Ascending aorta (tissue), 2 donors: ENCODE measurements around the gene CAPN15. TPM values are rescaled to one million over a fixed set of nuclear protein-coding genes. Genes with fewer than 3 reads are reported as not detected.
"Not testable (repeated sequence)": the region's sequence is repeated elsewhere in the genome, so short reads cannot be mapped to it uniquely, and the experiment has no call there.

Experiments
- DNase-seq, 2 donors: peaks; one replicate each; pipeline ENCODE4 v3.0.0-alpha.2; 2019; ENCODE audit warnings: low spot score in 2 of 2
- H3K27ac ChIP-seq, 2 donors: fragments of 200-600 bp; sonication (generic); one replicate each; pipeline ENCODE4 v1.5.1; 2016 to 2017; ENCODE audit warnings: mild to moderate bottlenecking in 1 of 2
- H3K27me3 ChIP-seq: fragments of 200-600 bp; sonication (generic); one replicate; pipeline ENCODE4 v1.5.1; 2017
- H3K36me3 ChIP-seq, 2 donors: fragments of 200-600 bp; sonication (generic); one replicate each; pipeline ENCODE4 v1.5.1; 2016
- H3K4me1 ChIP-seq, 2 donors: fragments of 200-600 bp; sonication (generic); one replicate each; pipeline ENCODE4 v1.5.1; 2016 to 2017; ENCODE audit warnings: mild to moderate bottlenecking in 1 of 2
- H3K4me3 ChIP-seq, 2 donors: fragments of 200-600 bp; sonication (generic); one replicate each; pipeline ENCODE4 v1.5.1; 2016 to 2017; ENCODE audit warnings: mild to moderate bottlenecking in 1 of 2
- H3K9me3 ChIP-seq, 2 donors: fragments of 200-600 bp; sonication (generic); one replicate each; pipeline ENCODE4 v1.5.1; 2016
- CTCF ChIP-seq, 3 experiments: fragments of 200-600 bp in 2 of 3; fragments of 450-650 bp in 1 of 3; sonication (generic) in 2 of 3; IDR thresholded peaks; one replicate each; pipeline ENCODE4 v1.5.1; 2016 to 2019; ENCODE audit warnings: antibody characterized with exemption in 3 of 3, mild to moderate bottlenecking in 1 of 3, moderate library complexity in 1 of 3
- intact Hi-C: fragments of 100-400 bp; cut with DNase I; formaldehyde crosslinking; loops from one replicate; pipeline ENCODE4 v1.15.1; 2023
- total RNA-seq: library from RNA; depleted of rRNA; stranded (reverse); fragments of >200 nt; gene quantifications from one replicate; pipeline ENCODE4 v1.1.0, GENCODE V29; 2016

Gene CAPN15
- total RNA-seq, 1 donor from 2014 or later, result 249 TPM

GRCh38 chr16:593406-593805, 65.9 kb downstream of the CAPN15 start:
- Histone ChIP-seq H3K9me3 (no peaks in the 10 kb centered on the region), H3K27ac (no peak overlapping the region), H3K4me3 (no peak overlapping the region), H3K27me3 (no peaks in the 10 kb centered on the region), H3K36me3 (peaks cover 5 to 16% of the 10 kb centered on the region in 2 donors), H3K4me1 (peaks cover 1 to 19% of the 10 kb centered on the region in 2 donors)
- DNase-seq, result no peak
- no peak for TF ChIP-seq CTCF (IDR thresholded peaks at IDR 0.05)
- intact Hi-C loops, result no loop called here

GRCh38 chr16:593807-594206, 66.3 kb downstream of the CAPN15 start:
- peaks cover 5 to 16% of the 10 kb centered on the region in 2 donors for H3K36me3 ChIP-seq
- no peak overlapping the region for H3K27ac ChIP-seq
- DNase-seq, result no peak
- no peaks in the 10 kb centered on the region for H3K27me3 ChIP-seq
- H3K4me1 ChIP-seq, result peaks cover 0 to 19% of the 10 kb centered on the region in 2 donors
- H3K9me3 ChIP-seq, result no peaks in the 10 kb centered on the region
- TF ChIP-seq CTCF (IDR thresholded peaks at IDR 0.05), result no peak
- H3K4me3 ChIP-seq, result no peak overlapping the region
- intact Hi-C loops, result no loop called here

GRCh38 chr16:595094-595528, 67.6 kb downstream of the CAPN15 start:
- no peak for DNase-seq
- no peak overlapping the region for H3K27ac ChIP-seq
- no peak overlapping the region for H3K4me3 ChIP-seq
- intact Hi-C loops, result no loop called here
- peaks cover 5 to 18% of the 10 kb centered on the region in 2 donors for H3K36me3 ChIP-seq
- TF ChIP-seq CTCF (IDR thresholded peaks at IDR 0.05), result no peak
- H3K27me3 ChIP-seq, result no peaks in the 10 kb centered on the region
- H3K9me3 ChIP-seq, result no peaks in the 10 kb centered on the region
- H3K4me1 ChIP-seq, result peaks cover 0 to 19% of the 10 kb centered on the region in 2 donors

GRCh38 chr16:595942-596735, 68.6 kb downstream of the CAPN15 start:
- Histone ChIP-seq H3K27me3 (no peaks in the 10 kb centered on the region), H3K36me3 (peaks cover 9 to 20% of the 10 kb centered on the region in 2 donors), H3K9me3 (no peaks in the 10 kb centered on the region), H3K4me1 (peaks cover 0 to 13% of the 10 kb centered on the region in 2 donors), H3K4me3 (no peak overlapping the region), H3K27ac (no peak overlapping the region)
- no peak for DNase-seq
- no peak for TF ChIP-seq CTCF (IDR thresholded peaks at IDR 0.05)
- intact Hi-C loops, result no loop called here

- no peak for DNase-seq
- Histone ChIP-seq H3K4me1 (peaks cover 0 to 8% of the 10 kb centered on the region in 2 donors), H3K36me3 (peaks cover 9 to 20% of the 10 kb centered on the region in 2 donors), H3K27ac (no peak overlapping the region), H3K27me3 (no peaks in the 10 kb centered on the region), H3K9me3 (no peaks in the 10 kb centered on the region), H3K4me3 (no peak overlapping the region)
- no peak for TF ChIP-seq CTCF (IDR thresholded peaks at IDR 0.05)
- intact Hi-C loops, result no loop called here
Observed at GRCh38 chr16:596736-597060, 69.2 kb downstream of the CAPN15 start.

GRCh38 chr16:597655-598054, 70.1 kb downstream of the CAPN15 start:
- H3K4me3 ChIP-seq, intact Hi-C loops, H3K27me3 ChIP-seq, H3K4me1 ChIP-seq, DNase-seq, H3K9me3 ChIP-seq, H3K27ac ChIP-seq: not testable (repeated sequence)
- H3K36me3 ChIP-seq, result peaks cover 9 to 20% of the 10 kb centered on the region in 2 donors
